DMS 273 (cell line): ENCODE data around the gene ADAMTS20.

Source experiments
- DNase-seq: peaks from one replicate; lab custom pipeline; 2025; ENCODE audit not compliant: unreplicated experiment; lab: John Stamatoyannopoulos, UW

Gene ADAMTS20

GRCh38 chr12:43493261-43493797 lies 58.7 kb downstream of the ADAMTS20 start:
- DNase-seq = no peak

- peak; percentile 20 for DNase-seq
These were observed 69.5 kb downstream of the ADAMTS20 start for GRCh38 chr12:43482311-43483085.

- DNase-seq = no peak
These were observed 71.4 kb downstream of the ADAMTS20 start for GRCh38 chr12:43480591-43480990.

GRCh38 chr12:43462741-43463140 lies 89.3 kb downstream of the ADAMTS20 start:
- no peak for DNase-seq

- DNase-seq = no peak
These were observed 89.9 kb downstream of the ADAMTS20 start for GRCh38 chr12:43462080-43462479.

GRCh38 chr12:43459285-43459684 lies 92.7 kb downstream of the ADAMTS20 start:
- DNase-seq = no peak

GRCh38 chr12:43453761-43454160 lies 98.2 kb downstream of the ADAMTS20 start:
- no peak for DNase-seq

- peak; percentile 63 for DNase-seq
These were observed 107.0 kb downstream of the ADAMTS20 start for GRCh38 chr12:43444940-43445564.

GRCh38 chr12:43436597-43436996 lies 115.4 kb downstream of the ADAMTS20 start:
- no peak for DNase-seq

GRCh38 chr12:43434614-43435013 lies 117.4 kb downstream of the ADAMTS20 start:
- no peak for DNase-seq

GRCh38 chr12:43428088-43428600 lies 123.9 kb downstream of the ADAMTS20 start:
- no peak for DNase-seq

GRCh38 chr12:43425361-43425760 lies 126.6 kb downstream of the ADAMTS20 start:
- no peak for DNase-seq

- DNase-seq = no peak
These were observed 135.0 kb downstream of the ADAMTS20 start for GRCh38 chr12:43416981-43417380.

- DNase-seq = no peak
These were observed 144.0 kb downstream of the ADAMTS20 start for GRCh38 chr12:43407816-43408645.

- no peak for DNase-seq
These were observed 145.2 kb downstream of the ADAMTS20 start for GRCh38 chr12:43406801-43407200.

GRCh38 chr12:43402436-43402835 lies 149.6 kb downstream of the ADAMTS20 start:
- no peak for DNase-seq

GRCh38 chr12:43401096-43401495 lies 150.9 kb downstream of the ADAMTS20 start:
- DNase-seq = no peak

GRCh38 chr12:43396671-43397070 lies 155.3 kb downstream of the ADAMTS20 start:
- DNase-seq = no peak

- DNase-seq = no peak
These were observed 159.9 kb downstream of the ADAMTS20 start for GRCh38 chr12:43392116-43392515.

GRCh38 chr12:43381879-43382278 lies 170.1 kb downstream of the ADAMTS20 start:
- no peak for DNase-seq

- no peak for DNase-seq
These were observed 173.6 kb downstream of the ADAMTS20 start for GRCh38 chr12:43378448-43378847.
